Tibial artery (tissue), 4 donors: ENCODE measurements around the gene CNTN4.

Source experiments
- DNase-seq, 2 donors: peaks; one replicate each; pipeline ENCODE4 v3.0.0-alpha.2; 2019
- H3K27ac ChIP-seq, 2 donors: fragments of 200-600 bp; sonication (generic) in 1 of 2; 1 replicate in 1 of 2; 2 replicates in 1 of 2; pipeline ENCODE4 v1.5.1; 2018 to 2019; ENCODE audit warnings: mild to moderate bottlenecking in 1 of 2
- H3K27me3 ChIP-seq, 2 donors: fragments of 200-600 bp; sonication (generic) in 1 of 2; one replicate each; pipeline versions ENCODE4 v1.5.1 to v1.6.0; 2016 to 2019
- H3K36me3 ChIP-seq, 3 donors: fragments of 200-600 bp; sonication (generic) in 2 of 3; one replicate each; pipeline ENCODE4 v1.5.1; 2016 to 2019; ENCODE audit warnings: mild to moderate bottlenecking in 2 of 3
- H3K4me1 ChIP-seq, 4 donors: fragments of 200-600 bp; sonication (generic) in 2 of 4; 1 replicate in 3 of 4; 2 replicates in 1 of 4; pipeline ENCODE4 v1.5.1; 2016 to 2019
- H3K4me3 ChIP-seq, 2 donors: fragments of 200-600 bp; sonication (generic) in 1 of 2; 1 replicate in 1 of 2; 2 replicates in 1 of 2; pipeline ENCODE4 v1.5.1; 2018 to 2019; ENCODE audit warnings: mild to moderate bottlenecking in 2 of 2
- H3K9me3 ChIP-seq, 3 donors: fragments of 200-600 bp; sonication (generic) in 1 of 3; one replicate each; pipeline ENCODE4 v1.5.1; 2016 to 2019
- intact Hi-C: fragments of 100-400 bp; cut with DNase I; formaldehyde crosslinking; loops from one replicate; pipeline ENCODE4 v1.15.0; 2023; ENCODE audit warnings: low total_unique reads
- TF ChIP-seq, protein P1 (sequence below), 2 experiments: fragments of 200-600 bp in 1 of 2; fragments of 450-650 bp in 1 of 2; IDR thresholded peaks; one replicate each; pipeline ENCODE4 v1.5.1; 2017 to 2019; ENCODE audit warnings: antibody characterized with exemption in 2 of 2, mild to moderate bottlenecking in 1 of 2, moderate library complexity in 1 of 2

Gene CNTN4

DNA sequence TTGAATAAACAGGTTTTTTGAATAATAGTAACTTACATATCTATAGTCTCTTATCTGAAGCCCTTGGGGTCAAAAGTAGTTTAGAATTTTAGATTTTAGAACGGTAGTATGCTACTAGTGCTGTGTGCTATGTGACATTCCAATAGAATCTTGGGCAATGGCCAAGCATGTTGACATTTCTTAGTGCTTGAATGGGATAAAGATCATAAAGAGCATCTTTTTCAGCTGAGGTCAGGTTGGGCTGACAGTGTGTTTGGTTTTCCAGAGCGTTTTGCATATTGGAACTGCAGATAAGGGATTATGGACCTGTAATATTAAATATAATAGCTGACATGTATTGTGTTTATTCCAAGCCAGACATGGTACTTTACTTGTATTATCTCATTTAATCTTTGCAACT lies 32.1 kb downstream of the CNTN4 start:
- intact Hi-C loops = no loop called here
- TF ChIP-seq, protein P1, sequence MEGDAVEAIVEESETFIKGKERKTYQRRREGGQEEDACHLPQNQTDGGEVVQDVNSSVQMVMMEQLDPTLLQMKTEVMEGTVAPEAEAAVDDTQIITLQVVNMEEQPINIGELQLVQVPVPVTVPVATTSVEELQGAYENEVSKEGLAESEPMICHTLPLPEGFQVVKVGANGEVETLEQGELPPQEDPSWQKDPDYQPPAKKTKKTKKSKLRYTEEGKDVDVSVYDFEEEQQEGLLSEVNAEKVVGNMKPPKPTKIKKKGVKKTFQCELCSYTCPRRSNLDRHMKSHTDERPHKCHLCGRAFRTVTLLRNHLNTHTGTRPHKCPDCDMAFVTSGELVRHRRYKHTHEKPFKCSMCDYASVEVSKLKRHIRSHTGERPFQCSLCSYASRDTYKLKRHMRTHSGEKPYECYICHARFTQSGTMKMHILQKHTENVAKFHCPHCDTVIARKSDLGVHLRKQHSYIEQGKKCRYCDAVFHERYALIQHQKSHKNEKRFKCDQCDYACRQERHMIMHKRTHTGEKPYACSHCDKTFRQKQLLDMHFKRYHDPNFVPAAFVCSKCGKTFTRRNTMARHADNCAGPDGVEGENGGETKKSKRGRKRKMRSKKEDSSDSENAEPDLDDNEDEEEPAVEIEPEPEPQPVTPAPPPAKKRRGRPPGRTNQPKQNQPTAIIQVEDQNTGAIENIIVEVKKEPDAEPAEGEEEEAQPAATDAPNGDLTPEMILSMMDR (IDR thresholded peaks at IDR 0.05) = no peak
- peaks cover 0 to 19% (median 0%) of the 10 kb centered on the region in 4 donors for H3K4me1 ChIP-seq
- H3K4me3 ChIP-seq = no peak overlapping the region
- H3K9me3 ChIP-seq = no peaks in the 10 kb centered on the region
- H3K27me3 ChIP-seq = no peaks in the 10 kb centered on the region
- DNase-seq = no peak
- H3K27ac ChIP-seq = no peak overlapping the region
- no peaks in the 10 kb centered on the region for H3K36me3 ChIP-seq

DNA sequence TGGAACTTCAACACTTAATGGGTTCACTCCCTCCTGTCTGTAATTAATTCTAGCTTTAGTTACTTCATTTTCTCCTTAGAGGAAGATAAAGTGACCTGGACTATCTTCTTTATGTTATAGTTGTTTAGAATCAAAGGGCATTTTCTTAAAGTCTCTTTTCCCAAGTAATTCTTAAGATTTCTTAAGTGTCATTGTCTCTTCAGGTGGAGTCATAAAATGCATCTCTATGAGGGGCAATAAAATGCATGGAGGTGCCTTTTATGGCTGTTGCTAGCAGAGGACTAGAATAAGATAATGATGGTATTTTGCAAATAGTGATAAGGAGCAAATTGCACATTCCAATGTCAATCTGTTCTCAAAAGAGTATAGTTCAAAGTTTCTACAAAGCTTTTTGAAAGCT lies 34.5 kb downstream of the CNTN4 start:
- Histone ChIP-seq H3K27ac (no peak overlapping the region), H3K36me3 (no peaks in the 10 kb centered on the region), H3K27me3 (no peaks in the 10 kb centered on the region), H3K9me3 (no peaks in the 10 kb centered on the region), H3K4me1 (peaks cover 0 to 19% (median 0%) of the 10 kb centered on the region in 4 donors), H3K4me3 (no peak overlapping the region)
- DNase-seq = no peak
- intact Hi-C loops = no loop called here
- TF ChIP-seq, protein P1 (IDR thresholded peaks at IDR 0.05) = no peak

DNA sequence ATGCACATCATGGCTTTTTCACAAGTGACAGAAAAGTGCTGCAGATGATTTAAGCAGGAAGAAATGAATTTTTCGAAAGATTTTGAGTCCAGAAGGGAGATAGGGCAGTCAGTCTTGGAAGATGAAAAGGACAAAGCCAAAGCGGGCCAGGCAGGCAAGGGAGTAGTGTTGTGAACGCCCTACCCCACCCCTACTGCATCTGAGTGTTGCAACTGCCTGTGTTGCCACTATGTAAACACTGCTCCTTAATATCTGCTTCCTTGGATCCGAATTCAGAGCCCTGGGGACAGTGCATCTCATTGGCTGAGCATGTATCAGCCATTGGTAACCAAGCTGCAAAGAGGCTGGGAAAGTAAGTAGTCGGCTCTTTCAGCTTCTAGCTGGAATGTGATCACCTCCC lies 39.0 kb downstream of the CNTN4 start:
- Histone ChIP-seq H3K4me3 (no peak overlapping the region), H3K27ac (no peak overlapping the region), H3K4me1 (no peaks in the 10 kb centered on the region), H3K27me3 (no peaks in the 10 kb centered on the region), H3K36me3 (no peaks in the 10 kb centered on the region), H3K9me3 (no peaks in the 10 kb centered on the region)
- intact Hi-C loops = no loop called here
- DNase-seq = no peak
- TF ChIP-seq, protein P1 (IDR thresholded peaks at IDR 0.05) = no peak

DNA sequence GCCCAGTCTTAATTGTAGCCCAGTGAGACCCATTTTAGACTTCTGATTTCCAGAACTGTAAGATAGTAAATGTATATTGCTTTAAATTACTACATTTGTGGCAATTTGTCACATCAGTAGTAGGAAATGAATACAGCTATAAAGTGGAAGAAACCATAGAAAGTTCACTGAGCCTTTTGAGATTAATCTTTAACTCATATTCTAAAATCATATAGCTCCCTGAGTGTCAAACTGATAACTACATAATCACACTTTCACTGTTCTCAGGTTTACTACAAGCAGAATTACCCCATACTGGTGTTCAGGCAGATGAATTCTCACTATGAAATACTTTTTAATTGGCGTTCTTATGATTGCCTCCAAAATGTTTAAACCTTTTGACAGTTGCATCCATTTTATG lies 42.8 kb downstream of the CNTN4 start:
- Histone ChIP-seq H3K27ac (no peak overlapping the region), H3K9me3 (no peaks in the 10 kb centered on the region), H3K4me1 (no peaks in the 10 kb centered on the region), H3K4me3 (no peak overlapping the region), H3K27me3 (no peaks in the 10 kb centered on the region), H3K36me3 (no peaks in the 10 kb centered on the region)
- no peak for DNase-seq
- TF ChIP-seq, protein P1 (IDR thresholded peaks at IDR 0.05) = no peak
- intact Hi-C loops = no loop called here

DNA sequence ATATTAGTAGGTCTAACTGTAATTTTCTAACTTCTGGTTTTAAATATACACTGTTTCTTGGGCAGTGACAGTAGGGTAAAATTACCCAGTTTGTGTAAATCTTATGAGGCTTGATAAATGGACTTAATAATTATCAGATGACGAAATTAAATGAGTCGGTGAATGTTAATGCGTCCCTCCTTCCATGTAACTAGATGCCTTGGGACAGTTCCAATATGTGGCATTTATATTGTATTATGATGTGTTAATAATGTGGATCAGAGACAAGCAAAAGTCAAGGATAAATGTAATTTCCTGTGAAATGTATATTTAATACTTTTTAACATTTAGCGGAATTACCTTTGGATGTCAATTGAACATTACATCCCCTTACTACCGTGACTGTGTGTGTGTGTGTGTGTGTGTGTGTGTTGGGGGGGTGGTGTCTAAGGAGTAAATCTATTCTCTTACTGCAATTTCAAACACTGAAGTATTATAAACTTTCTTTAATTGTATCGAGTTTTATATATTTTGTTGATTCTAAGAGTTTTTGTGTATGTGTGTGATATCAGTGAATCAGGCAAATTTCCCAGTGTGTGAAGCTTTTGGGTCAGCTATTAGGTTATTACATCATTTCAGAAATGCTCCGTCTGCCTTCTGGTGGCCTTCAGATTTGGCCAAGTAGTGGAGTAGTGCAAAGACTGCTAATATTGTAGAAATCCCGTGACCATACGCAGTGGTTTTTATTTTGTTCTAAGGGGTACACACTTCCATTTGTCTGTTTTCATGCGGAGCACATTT lies 50.1 kb downstream of the CNTN4 start:
- H3K36me3 ChIP-seq = no peaks in the 10 kb centered on the region
- no peak overlapping the region for H3K4me3 ChIP-seq
- H3K27ac ChIP-seq = no peak overlapping the region
- no peak for DNase-seq
- no peaks in the 10 kb centered on the region for H3K9me3 ChIP-seq
- intact Hi-C loops = no loop called here
- TF ChIP-seq, protein P1 (IDR thresholded peaks at IDR 0.05) = no peak
- peaks cover 0 to 6% (median 2%) of the 10 kb centered on the region in 4 donors for H3K4me1 ChIP-seq
- no peaks in the 10 kb centered on the region for H3K27me3 ChIP-seq
